Measurements from ENCODE around the gene BEST4.
"Not testable (repeated sequence)": the region's sequence is repeated elsewhere in the genome, so short reads cannot be mapped to it uniquely, and the experiment has no call there.

BEST4 gene

DNA sequence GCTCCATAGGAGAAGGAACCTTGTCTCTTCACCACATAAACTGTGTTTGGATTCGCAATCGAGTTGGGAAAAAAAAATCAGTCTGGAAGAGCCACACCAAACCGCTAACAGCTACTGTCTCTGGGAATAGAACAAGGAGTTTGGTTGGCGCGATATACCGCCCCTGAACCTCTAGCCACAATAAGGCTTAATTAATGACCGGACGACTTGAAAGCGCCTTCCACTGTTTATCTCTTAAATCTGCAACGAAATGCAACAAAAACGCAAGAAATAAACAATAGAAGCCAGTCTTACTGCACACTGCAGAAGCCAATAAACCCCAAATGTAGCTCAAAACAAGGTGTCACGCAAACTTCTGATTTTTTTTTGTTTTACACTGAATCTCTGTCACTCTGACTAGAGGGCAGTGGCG is 31.2 kb upstream of the BEST4 start:
- DNase-seq = peak; percentile 41

DNA sequence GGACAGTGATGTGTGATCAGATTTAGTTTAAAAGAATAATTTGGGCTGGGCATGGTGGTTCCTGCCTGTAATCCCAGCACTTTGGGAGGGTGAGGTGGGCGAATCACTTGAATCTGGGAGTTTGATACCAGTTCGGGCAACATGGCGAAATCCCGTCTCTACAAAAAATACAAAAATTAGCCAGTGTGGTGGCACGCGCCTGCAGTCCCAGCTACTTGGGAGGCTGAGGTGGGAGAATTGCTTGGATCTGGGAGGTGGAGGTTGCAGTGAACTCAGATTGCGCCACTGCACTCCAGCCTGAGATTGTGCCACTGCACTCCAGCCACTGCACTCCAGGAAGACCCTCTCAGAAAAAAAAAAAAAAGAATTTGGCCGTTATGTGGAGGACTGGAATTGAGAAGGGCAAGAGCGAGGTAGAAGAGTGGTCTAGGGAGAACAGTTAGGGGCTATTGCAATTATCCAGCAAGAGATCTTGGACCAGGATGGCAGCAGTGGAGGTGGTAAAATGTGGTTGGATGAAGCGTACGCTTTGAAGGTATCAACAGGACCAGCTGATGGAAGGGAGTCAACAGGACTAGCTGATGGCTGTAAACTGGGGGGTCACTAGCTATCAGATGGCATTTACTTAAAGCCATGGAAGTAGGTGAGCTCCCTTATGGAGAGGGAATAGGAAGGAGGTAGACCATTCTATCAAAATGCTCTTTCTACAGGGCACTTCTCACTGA is 30.0 kb upstream of the BEST4 start:
- no peak for DNase-seq

DNA sequence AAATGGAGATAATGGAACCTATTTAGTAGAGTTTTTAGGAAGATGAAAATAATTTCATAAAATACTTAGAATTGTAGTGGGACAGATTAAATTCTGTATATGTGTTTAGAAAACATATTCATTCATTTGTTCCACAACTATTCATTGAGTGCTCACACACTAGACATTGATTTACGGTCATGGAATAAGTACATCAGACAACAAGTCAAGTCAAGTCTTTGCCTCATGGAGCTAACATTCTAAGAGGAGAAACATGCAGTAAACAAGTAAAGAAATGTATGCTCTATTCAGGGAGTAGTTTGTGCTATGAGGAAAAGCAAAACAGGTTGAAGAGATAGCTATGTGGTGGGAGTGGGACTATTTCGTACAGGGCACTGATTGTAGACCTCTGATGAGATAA is 29.3 kb upstream of the BEST4 start:
- no peak for DNase-seq

DNA sequence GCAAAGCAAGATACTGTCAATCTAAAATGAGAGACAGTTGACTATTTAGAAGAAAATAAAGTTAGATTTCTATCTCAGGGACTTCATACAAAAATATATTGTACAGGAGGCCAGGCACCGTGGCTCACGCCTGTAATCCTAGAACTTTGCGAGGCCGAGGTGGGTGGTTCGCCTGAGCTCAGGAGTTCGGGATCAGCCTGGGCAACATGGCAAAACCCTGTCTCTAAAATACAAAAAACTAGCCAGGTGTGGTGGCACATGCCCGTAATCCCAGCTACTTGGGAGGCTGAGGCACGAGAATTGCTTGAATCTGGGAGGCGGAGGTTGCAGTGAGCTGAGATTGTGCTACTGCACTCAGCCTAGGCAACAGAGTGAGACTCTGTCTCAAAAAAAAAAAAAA is 28.0 kb upstream of the BEST4 start:
- DNase-seq = not testable (repeated sequence)

DNA sequence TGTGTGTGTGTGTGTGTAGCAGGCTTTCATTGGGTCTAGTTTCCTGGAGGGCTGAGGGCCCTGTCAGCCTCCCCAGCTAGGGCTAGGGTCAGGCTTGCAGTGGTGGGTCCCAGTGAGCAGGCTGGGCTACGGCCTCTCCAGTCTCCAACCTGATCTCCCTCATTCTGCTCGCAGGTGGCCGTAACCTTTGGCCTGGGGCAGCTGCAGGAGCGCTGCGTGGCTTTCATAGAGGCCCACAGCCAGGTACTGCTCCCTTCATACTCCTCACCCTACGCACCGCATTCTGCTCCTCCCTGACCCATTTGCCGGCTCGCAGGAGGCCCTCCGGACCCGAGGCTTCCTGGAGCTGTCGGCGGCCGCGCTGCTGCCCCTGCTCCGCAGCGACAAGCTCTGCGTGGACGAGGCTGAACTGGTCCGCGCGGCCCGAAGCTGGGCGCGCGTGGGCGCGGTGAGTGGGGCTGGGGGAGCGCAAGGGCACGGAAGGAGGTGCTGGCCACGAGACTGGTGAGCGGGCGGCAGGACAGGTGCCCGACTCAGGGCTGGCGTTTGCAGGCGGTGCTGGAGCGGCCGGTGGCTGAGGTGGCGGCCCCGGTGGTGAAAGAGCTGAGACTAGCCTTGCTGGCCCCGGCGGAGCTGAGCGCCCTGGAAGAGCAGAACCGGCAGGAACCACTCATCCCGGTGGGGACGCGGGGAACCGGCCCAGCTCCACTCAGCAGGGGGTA is 25.0 kb upstream of the BEST4 start:
- DNase-seq = no peak

DNA sequence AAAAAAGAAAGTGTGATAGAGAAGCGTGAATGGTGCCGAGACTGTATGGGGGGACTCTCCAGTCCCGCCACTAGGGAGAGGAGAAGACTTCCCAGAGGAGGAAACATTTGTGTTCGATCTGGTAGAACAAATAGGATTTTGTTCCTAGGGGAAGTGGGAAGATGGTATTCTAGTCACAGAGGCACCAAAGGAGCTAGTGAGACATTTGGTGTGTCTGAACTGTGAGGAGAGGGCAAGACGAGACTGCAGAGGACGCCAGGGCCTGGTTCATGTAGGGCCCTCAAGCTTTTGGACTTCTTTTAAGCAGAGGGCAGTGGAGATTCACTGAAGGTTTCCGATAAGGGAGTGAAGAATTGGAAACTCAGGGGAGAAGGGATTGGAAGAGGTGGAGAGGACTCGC is 23.3 kb upstream of the BEST4 start:
- DNase-seq = no peak

DNA sequence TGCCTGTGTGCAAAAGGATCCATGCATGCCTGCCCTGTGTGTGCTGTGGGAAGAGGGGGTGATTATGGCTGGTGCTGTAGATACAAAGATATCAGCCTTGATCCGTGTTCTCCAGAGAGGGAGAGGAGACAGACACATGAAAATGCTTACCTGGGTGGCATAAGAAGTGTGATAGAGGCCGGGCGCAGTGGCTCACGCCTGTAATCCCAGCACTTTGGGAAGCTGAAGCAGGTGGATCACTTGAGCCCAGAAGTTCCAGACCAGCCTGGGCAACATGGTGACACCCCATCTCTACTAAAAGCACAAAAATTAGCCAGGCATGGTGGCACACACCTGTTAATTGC is 22.8 kb upstream of the BEST4 start:
- not testable (repeated sequence) for DNase-seq

DNA sequence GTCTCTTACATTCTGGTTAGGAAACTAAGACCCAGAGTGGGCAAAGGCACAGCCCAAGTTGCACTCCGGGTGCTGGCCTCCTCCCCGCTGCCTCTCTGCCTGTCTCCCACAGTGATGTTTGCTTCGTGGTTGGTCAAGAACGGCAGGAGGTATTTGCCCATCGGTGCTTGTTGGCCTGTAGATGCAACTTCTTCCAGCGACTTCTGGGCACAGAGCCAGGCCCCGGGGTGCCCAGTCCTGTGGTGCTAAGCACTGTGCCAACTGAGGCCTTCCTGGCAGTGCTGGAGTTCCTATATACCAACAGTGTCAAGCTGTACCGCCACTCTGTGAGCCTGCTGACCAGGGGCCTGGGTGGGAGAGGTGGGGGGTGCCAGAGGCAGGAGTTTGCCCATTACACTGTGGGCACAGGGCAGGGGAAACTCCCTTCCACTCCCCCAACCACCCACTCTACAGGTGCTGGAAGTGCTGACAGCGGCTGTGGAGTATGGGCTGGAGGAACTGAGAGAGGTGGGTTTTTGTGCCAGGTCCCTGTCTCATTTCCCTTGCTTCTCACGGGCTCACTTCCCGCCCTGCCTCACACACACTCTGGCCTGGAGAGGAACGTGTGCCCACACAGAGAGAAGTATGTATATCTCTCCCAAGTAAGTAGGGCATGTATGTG is 22.3 kb upstream of the BEST4 start:
- peak; percentile 39 for DNase-seq

DNA sequence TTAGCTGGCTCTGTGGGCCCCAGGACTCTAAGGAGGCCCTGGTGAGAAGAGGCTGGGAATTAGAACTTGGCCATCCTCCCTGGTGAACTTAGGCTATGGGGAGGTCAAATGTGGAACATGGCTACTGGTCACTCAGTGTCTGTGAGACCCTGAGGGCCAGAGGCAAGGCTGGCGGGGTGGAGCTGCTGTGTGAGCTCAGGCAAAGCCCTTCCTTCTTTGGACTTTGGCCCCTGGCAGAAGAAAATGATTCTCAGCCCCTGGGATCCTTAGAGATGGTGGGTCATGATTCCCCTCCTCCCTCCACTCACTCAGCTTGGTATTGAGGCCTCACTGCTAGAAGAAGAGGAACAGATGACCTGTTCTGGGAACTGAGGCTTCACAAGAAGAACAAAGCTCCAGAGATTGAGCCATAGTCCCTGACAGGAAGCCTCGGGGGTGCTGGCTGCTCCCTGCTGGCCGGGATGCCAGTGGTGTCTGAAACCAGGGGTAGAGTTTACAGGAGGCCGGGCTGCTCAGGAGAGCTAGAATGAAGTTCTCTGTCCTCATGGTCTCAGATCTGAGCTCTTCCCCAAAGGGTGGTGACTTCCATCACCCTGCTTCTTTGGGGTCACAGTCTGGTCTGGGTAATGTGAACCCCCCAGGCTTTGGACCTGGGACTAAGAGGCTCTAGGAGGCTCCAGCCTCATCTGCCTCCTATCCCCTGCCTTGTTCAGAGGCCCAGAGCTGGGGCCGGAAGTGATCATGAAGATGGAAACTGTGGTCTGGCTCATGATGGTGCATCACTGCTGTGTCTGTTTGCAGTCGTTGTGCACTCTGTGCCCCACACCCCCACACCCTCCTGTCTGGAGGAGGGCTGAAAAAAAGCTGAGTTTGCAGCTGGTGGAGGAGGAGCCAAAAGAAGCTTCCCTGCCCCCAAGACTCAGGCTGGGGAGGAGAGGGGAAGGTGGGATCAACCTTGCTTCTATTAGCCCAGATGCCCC is 21.3 kb upstream of the BEST4 start:
- peak; percentile 73 for DNase-seq

DNA sequence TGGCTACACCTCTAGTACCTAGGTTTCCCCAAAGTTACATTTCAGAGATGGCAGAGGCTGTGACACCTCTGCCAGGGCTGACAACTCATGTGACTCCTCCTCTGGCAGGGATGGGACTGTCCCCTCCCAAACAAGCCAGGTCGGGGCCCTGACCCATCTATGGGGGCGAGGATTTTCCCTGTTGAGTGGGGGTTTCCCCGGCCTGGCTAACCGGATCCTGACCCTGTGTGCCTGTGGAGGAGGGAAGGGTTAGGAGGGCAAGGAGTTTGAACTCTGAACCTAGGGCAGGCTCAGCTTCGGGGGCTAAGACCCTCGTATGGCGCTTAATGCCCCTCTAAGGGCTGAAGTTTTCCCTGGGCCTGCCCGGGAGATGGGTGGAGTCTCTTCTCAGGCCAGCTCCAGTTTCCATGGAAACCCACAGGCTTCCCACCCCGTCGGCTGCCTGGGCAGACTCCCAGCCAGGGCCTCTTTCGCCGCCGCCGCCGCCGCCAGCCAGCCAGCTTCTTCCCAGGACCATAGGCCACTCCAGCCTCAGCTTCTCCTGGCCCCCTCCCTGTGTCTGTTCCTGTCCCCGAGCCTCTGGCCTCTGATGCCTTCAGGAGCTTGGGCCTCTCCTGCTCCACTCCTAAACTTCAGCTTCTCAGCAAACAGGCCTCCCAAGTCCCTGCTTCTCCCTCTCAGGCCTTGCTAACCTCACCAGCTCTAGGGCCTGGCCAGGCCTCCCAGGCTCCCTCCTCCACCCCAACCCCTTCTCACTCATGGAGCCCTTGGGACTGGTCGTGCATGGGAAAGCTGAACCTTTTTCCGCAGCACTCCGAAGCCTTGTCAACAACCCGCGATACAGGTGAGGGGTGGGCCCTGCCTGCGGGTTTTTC is 20.3 kb upstream of the BEST4 start, which contains the start of gene BTBD19:
Gene BTBD19 (plus strand): TSS at position 461 of the 875 bp plus-strand sequence. CDS start 298 bp downstream, at position 759.
- DNase-seq = peak; percentile 96

DNA sequence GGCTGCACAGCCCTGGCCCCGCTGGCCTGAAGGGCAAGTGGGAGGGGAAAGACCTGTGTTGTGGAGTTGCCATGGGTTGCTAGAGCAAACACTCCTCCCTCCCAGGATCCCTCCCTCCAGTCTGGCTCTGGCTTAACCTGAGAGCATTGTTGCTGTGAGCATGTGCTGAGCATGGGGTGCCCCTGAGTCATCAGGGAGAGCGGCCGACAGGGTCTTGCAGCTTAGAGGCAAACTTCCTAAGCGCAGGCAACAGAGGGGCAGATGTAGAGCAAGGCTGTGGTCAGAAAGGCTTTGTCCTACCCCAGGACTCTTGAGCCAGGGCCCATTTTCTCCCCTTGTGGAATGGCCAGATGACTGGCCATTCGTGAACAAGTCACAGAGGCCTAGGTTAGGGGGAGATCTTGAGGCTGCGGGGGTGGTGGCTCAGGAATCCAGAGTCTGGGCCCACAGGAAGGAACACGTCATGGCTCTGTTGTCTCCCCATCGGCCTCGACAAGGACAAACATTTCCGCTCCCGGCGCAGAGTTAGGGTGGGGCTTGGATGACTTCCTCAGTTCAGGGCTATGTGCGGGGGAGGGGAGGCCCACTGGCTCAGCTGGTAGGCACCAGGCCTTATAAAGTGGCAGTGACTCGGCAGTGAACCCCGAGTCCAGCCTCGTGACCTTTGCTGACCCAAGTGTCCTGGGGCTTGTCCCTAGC is 19.5 kb upstream of the BEST4 start:
- peak; percentile 94 for DNase-seq

DNA sequence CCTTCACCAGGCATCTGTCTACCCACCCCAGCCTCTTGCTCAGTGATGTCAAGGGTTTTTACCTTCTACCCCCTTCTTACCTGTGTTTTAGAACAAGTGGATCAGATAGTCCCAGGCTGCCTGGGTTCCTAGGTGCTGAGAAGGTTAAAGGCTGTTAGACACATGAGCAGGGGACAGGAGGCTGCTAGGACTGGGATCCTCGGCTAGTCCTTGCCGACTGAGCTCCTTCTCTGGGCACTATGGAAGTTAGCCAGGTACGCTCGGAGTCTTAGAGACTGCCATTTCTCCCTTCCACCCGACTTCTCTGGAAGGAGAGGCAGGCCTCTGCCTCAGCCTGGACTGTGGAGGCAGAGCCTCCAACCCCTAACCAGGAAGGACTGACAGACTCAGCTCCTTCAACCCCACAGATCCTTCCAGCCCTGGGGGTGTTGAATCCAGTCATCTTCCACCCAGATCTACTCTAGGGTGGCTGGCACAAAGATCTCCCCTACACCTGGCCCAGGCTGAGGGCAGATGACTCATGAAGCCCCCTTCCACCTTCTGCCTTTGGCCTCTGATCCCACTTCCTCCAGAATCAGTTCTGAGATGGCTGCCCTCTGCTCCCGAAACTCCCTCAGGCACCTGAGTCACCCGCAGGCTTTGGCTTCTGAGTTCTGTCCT is 18.9 kb upstream of the BEST4 start, which contains the start of gene DYNLT4:
Gene DYNLT4 (minus strand): TSS at position 648 of the 660 bp plus-strand sequence. CDS start 683 bp downstream, outside the sequence.
- no peak for DNase-seq

DNA sequence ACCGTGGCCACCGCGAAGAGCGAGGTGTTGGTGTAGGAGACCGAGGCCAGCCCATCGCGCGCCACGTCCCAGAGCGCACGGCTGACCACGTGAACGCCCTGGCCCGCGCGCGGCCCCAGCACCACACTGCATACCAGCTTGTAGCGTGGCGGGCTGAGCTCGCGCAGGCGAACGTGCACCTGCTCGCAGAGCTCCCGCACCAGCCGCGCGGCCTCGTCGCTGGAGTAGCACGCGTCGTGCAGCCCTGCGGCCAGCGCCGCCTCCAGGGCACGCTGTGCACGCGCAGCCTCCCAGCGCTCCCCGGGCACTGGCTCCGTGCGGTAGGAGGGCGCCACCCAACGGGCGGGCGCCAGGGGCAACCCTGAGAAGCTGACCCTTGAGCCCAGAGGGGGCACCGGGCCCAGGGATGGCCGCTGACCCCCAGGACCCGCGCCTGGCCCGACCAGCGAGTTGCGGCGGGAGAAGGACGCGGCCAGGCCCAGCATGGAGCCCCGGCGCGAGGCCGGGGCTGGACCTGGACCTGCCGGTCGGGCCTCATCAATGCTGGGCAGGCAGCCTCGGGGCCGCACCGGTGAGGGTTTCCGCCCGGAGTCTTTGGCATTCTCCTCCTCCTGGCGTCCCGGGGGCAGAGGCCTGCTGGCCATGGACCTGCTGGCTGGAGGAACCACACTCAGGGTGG is 18.2 kb upstream of the BEST4 start:
- peak; percentile 29 for DNase-seq

DNA sequence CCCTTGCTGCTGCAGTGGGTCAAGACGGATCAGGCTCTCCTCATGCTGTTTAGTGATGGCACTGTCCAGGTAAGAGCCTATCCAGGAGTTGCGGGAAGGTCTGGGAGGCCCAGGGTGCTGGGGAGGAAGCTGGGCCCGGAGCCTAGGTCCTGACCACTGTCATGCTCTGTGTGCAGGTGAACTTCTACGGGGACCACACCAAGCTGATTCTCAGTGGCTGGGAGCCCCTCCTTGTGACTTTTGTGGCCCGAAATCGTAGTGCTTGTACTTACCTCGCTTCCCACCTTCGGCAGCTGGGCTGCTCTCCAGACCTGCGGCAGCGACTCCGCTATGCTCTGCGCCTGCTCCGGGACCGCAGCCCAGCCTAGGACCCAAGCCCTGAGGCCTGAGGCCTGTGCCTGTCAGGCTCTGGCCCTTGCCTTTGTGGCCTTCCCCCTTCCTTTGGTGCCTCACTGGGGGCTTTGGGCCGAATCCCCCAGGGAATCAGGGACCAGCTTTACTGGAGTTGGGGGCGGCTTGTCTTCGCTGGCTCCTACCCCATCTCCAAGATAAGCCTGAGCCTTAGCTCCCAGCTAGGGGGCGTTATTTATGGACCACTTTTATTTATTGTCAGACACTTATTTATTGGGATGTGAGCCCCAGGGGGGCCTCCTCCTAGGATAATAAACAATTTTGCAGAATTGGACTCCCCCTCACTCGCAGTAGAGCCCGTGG is 17.5 kb upstream of the BEST4 start:
- peak; percentile 30 for DNase-seq

DNA sequence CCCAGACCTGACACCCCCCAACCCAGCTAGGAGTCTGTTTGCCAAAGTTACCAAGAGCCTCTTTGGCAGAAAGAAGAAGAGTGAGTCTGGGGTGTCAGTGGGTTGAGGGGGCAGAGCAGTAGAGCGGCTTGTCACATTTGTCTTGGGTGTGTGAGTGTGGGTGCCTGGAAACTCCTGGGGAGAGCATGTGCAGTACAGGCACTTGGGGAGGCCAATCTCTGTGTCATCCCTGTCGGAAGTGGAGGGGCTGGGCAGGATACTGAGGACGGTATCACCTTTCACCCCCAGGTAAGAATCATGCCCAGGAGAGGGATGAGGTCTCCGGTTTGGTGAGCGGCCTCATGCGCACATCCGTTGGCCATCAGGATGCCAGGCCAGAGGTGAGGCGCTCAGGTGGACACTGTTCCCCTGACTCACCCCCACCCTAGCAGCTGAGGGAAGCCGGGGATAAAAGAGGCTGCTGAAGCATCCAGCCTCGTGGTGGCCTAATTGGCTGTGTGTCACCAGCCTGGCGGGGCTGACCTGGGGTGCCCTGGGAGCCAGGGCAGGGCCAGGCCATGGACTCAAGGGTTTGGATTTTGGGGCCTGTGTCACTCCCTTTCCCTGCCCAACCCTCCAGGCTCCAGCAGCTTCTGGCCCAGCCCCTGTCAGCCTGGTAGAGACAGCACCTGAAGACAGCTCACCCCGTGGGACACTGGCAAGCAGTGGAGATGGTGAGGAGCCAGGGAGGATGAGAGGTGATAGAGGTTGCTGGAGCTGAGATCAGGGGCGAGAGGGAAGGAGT is 15.5 kb upstream of the BEST4 start:
- no peak for DNase-seq

DNA sequence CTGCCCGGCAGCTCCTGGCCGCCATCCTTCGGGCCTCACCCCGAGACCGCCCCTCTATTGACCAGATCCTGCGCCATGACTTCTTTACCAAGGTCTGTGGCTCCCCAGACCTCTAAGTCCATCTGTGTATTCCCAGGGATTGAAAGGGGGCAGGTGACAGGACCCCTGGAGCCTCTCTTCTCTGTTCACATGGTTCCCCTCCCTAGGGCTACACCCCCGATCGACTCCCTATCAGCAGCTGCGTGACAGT is 15.0 kb upstream of the BEST4 start:
- DNase-seq = no peak

DNA sequence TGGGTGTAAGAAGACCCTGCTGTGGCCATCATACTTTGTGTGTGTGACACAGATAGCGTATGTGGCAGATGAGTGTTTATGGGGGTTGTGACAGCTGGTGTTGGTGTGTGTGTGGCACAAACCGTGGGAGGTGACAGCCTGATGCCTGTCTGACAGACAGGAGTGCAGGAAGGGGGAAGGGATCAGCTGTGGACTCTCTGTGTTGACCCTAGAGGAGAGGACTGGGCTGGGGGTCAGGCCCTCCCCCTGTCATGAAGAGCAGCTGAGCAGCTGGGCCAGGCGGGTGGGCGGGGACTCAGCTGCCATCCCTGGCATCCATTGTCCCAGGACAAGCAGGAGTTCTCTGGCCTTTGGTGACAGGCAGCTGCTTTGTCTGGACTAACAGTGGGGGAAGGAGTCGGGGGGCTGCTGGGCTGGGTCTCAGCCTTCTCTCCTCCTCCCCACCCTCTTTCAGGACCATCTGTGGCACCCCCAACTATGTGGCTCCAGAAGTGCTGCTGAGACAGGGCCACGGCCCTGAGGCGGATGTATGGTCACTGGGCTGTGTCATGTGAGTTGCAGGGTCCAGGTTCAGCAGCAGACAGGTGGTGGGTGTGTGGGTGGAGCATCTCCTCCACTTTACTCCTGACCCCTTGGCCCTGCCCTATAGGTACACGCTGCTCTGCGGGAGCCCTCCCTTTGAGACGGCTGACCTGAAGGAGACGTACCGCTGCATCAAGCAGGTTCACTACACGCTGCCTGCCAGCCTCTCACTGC is 14.5 kb upstream of the BEST4 start:
- DNase-seq = peak; percentile 61

Measured in left hindlimb (tissue), 1 donor.